GM12878 (cell line): ENCODE measurements around the gene SLCO3A1. TPM values are rescaled to one million over a fixed set of nuclear protein-coding genes. Genes with fewer than 3 reads are reported as not detected.
A peak's percentile ranks its signal among the peaks of the same experiment; 100 is the strongest.

Source experiments
- ATAC-seq: fragments of 200-7000 bp; cut with Tn5 transposase; 3 replicates; pipeline ENCODE4 v1.9.1; 2020; ENCODE audit warnings: mild to moderate bottlenecking, moderate library complexity
- BruUV-seq: library from RNA; stranded (reverse); fragments of 400-500 nt; replicated peaks from 2 replicates; lab custom pipeline; 2021; lab: Mats Ljungman, UMichigan
- CTCF ChIA-PET: fragments of 300-600 bp; sonication (Branson Sonifier 250); formaldehyde crosslinking; extraction: SDS; loops from one replicate; lab custom pipeline; 2021; ENCODE audit warnings: inconsistent platforms; lab: Yijun Ruan, JAX
- POLR2A ChIA-PET: fragments of 350-600 bp; formaldehyde crosslinking; extraction: SDS; loops from one replicate; lab custom pipeline; 2021; ENCODE audit warnings: inconsistent platforms; lab: Charles Lee
- RAD21 ChIA-PET: fragments of 300-600 bp; sonication (Branson Sonifier 250); formaldehyde crosslinking; loops from one replicate; lab custom pipeline; 2023; ENCODE audit warnings: antibody characterized with exemption; ENCODE audit not compliant: unreplicated experiment; lab: Charles Lee
- SMC1A ChIA-PET: fragments of 300-600 bp; sonication (Branson Sonifier 250); formaldehyde crosslinking; loops from one replicate; lab custom pipeline; 2023; ENCODE audit not compliant: unreplicated experiment, uncharacterized antibody; lab: Charles Lee
- DNase-seq: peaks from one replicate; pipeline ENCODE4 v3.0.0-alpha.2; 2011; ENCODE audit warnings: low read depth, low spot score
- FAIRE-seq: peaks from 3 replicates; lab custom pipeline; 2011; peaks lifted over from hg19 to GRCh38; lab: Jason Lieb, UNC
- H2AFZ ChIP-seq: 2 replicates; pipeline ENCODE4 v1.6.0; 2011; ENCODE audit warnings: low read depth, low read length, control low read depth; ENCODE audit not compliant: control insufficient read depth
- H3K27ac ChIP-seq: 2 replicates; pipeline ENCODE4 v1.5.1; 2011; ENCODE audit warnings: control low read depth; ENCODE audit not compliant: control insufficient read depth, insufficient read depth
- H3K27me3 ChIP-seq, 2 experiments: replicated peaks in 1 of 2; 2 replicates each; pipeline versions ENCODE4 v1.6.0 to v1.6.1; 2011; ENCODE audit warnings: low read length in 1 of 2; ENCODE audit not compliant: control insufficient read depth in 2 of 2, insufficient read depth in 2 of 2
- H3K36me3 ChIP-seq, 2 experiments: 2 replicates each; pipeline ENCODE4 v1.5.1; 2011; ENCODE audit warnings: low read length in 1 of 2; ENCODE audit not compliant: control insufficient read depth in 2 of 2, insufficient read depth in 2 of 2
- H3K4me1 ChIP-seq: 2 replicates; pipeline ENCODE4 v1.6.1; 2011; ENCODE audit warnings: mild to moderate bottlenecking, low read length, moderate library complexity, mixed read lengths; ENCODE audit not compliant: control insufficient read depth, insufficient read depth
- H3K4me2 ChIP-seq: 2 replicates; pipeline ENCODE4 v1.6.0; 2011; ENCODE audit warnings: control low read depth; ENCODE audit not compliant: control insufficient read depth, insufficient read depth
- H3K4me3 ChIP-seq: fragments of 200-600 bp; sonication (generic); 2 replicates; pipeline ENCODE4 v1.5.1; 2016
- H3K79me2 ChIP-seq: 2 replicates; pipeline ENCODE4 v1.6.0; 2011; ENCODE audit warnings: low read length; ENCODE audit not compliant: control insufficient read depth, insufficient read depth
- H3K9ac ChIP-seq: 2 replicates; pipeline ENCODE4 v1.8.0; 2011; ENCODE audit warnings: low read length, control low read depth, mixed read lengths; ENCODE audit not compliant: control insufficient read depth, insufficient read depth
- H3K9me3 ChIP-seq: replicated peaks from 3 replicates; pipeline ENCODE4 v1.5.1; 2011; ENCODE audit warnings: mild to moderate bottlenecking, low read length; ENCODE audit not compliant: control insufficient read depth, insufficient read depth
- H4K20me1 ChIP-seq: 2 replicates; pipeline ENCODE4 v1.6.0; 2011; ENCODE audit not compliant: control insufficient read depth, insufficient read depth
- FOS ChIP-seq: IDR thresholded peaks from 3 replicates; pipeline ENCODE4 v1.6.1; 2011; ENCODE audit warnings: borderline replicate concordance; ENCODE audit not compliant: insufficient read length; ENCODE audit errors: extremely low read depth
- RFX5 ChIP-seq: IDR thresholded peaks from 2 replicates; pipeline ENCODE4 v1.6.1; 2011; ENCODE audit warnings: low read depth, low read length, improper control_type of control experiment
- WGBS: methylation state at CpG from one replicate; pipeline ENCODE4 v1.1.6; 2016; ENCODE audit warnings: low lambda C conversion rate; ENCODE audit not compliant: insufficient replicate concordance, insufficient coverage; ENCODE audit errors: missing lambda C conversion rate; 5-methylcytosine and 5-hydroxymethylcytosine counted together
- in situ Hi-C: fragments of 300-500 bp; cut with MboI; formaldehyde crosslinking; loops from 9 replicates; pipeline ENCODE4 v1.14.3; 2018; ENCODE audit warnings: mixed read lengths
- intact Hi-C: fragments of 100-400 bp; cut with micrococcal nuclease; formaldehyde crosslinking; loops from one replicate; pipeline ENCODE4 v1.14.2; 2022; ENCODE audit not compliant: unreplicated experiment
- polyA plus RNA-seq, 11 experiments: library from polyadenylated mRNA; depleted of rRNA in 4 of 11; unstranded in 6 of 11; stranded (reverse) in 5 of 11; fragments of >200 nt; fragmentation: Nextera tagmentation in 4 of 11; fragmentation: Illumina TruSeq in 1 of 11; extraction: Ambion mirVana in 4 of 11; extraction: Trizol in 1 of 11; gene quantifications; 1 replicate in 1 of 11; 2 replicates in 10 of 11; pipeline versions ENCODE4 v1.2.1 to v1.2.3, GENCODE V29; 2011 to 2016; ENCODE audit warnings: inconsistent platforms in 2 of 11, missing spikeins in 2 of 11, low read depth in 1 of 11
- total RNA-seq, 4 experiments: library from RNA; depleted of rRNA in 3 of 4; stranded (reverse); fragments of >200 nt in 3 of 4; fragmentation: Illumina TruSeq in 1 of 4; extraction: Trizol in 1 of 4; gene quantifications; 2 replicates each; pipeline versions ENCODE4 v1.2.1 to v1.2.3, GENCODE V29; 2013 to 2021
- TF ChIP-seq, protein P1 (sequence below): fragments of 450-650 bp; IDR thresholded peaks from 2 replicates; pipeline ENCODE4 v1.6.1; 2017; ENCODE audit warnings: mild to moderate bottlenecking, moderate library complexity
- TF ChIP-seq, protein P2 (sequence below): fragments of 450-650 bp; IDR thresholded peaks from 2 replicates; pipeline ENCODE4 v1.6.1; 2017; ENCODE audit warnings: mild to moderate bottlenecking, low read depth, inconsistent platforms; ENCODE audit not compliant: poor library complexity, severe bottlenecking
- TF ChIP-seq, protein P3 (sequence below): fragments of 450-650 bp; IDR thresholded peaks from 2 replicates; pipeline ENCODE4 v1.6.1; 2017; ENCODE audit warnings: low read depth, mild to moderate bottlenecking, moderate library complexity

SLCO3A1 gene
- total and polyA plus RNA-seq, 10 of the 15 experiments (the other 5 are each of a cell fraction or from before 2014, with no cell fraction given), result 0.05 to 5.9 (median 0.31) TPM

- TF ChIP-seq, protein P1, sequence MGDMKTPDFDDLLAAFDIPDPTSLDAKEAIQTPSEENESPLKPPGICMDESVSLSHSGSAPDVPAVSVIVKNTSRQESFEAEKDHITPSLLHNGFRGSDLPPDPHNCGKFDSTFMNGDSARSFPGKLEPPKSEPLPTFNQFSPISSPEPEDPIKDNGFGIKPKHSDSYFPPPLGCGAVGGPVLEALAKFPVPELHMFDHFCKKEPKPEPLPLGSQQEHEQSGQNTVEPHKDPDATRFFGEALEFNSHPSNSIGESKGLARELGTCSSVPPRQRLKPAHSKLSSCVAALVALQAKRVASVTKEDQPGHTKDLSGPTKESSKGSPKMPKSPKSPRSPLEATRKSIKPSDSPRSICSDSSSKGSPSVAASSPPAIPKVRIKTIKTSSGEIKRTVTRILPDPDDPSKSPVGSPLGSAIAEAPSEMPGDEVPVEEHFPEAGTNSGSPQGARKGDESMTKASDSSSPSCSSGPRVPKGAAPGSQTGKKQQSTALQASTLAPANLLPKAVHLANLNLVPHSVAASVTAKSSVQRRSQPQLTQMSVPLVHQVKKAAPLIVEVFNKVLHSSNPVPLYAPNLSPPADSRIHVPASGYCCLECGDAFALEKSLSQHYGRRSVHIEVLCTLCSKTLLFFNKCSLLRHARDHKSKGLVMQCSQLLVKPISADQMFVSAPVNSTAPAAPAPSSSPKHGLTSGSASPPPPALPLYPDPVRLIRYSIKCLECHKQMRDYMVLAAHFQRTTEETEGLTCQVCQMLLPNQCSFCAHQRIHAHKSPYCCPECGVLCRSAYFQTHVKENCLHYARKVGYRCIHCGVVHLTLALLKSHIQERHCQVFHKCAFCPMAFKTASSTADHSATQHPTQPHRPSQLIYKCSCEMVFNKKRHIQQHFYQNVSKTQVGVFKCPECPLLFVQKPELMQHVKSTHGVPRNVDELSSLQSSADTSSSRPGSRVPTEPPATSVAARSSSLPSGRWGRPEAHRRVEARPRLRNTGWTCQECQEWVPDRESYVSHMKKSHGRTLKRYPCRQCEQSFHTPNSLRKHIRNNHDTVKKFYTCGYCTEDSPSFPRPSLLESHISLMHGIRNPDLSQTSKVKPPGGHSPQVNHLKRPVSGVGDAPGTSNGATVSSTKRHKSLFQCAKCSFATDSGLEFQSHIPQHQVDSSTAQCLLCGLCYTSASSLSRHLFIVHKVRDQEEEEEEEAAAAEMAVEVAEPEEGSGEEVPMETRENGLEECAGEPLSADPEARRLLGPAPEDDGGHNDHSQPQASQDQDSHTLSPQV, result no peak
- TF ChIP-seq, protein P2, sequence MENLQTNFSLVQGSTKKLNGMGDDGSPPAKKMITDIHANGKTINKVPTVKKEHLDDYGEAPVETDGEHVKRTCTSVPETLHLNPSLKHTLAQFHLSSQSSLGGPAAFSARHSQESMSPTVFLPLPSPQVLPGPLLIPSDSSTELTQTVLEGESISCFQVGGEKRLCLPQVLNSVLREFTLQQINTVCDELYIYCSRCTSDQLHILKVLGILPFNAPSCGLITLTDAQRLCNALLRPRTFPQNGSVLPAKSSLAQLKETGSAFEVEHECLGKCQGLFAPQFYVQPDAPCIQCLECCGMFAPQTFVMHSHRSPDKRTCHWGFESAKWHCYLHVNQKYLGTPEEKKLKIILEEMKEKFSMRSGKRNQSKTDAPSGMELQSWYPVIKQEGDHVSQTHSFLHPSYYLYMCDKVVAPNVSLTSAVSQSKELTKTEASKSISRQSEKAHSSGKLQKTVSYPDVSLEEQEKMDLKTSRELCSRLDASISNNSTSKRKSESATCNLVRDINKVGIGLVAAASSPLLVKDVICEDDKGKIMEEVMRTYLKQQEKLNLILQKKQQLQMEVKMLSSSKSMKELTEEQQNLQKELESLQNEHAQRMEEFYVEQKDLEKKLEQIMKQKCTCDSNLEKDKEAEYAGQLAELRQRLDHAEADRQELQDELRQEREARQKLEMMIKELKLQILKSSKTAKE, result no peak
These were observed 65.6 kb downstream of the SLCO3A1 start (continued) for GRCh38 chr15:91919014-91919534.

DNA sequence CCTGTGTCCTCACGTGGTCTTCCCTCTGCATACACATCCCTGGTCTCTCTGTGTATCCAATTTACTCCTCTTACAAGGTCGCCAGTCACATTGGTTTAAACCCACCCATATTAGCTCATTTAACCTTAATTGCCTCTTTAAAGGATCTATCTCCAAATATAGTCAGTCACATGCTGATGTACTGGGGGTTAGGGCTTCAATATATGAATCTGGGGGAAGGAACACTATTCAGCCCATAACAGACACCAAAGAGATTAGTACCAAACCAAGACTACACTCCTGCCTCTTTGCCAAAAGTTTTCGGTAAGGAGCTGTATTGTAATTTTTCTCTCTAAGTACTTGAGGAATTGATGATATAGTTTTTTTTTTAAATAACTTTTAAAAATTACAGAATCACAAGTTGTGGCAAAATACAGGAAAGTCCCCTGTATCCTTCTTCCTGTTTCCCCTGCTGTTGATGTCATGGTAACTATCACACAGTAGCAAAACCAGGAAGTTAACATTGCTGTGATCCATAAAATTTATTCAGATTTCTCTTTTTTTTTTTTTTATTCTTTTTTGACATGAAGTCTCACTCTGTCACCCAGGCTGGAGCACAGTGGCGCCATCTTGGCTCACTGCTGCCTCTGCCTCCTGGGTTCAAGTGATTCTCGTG is 67.8 kb downstream of the SLCO3A1 start:
- peak; percentile 65 for ATAC-seq
- ChIA-PET SMC1A (interaction anchor here (0.6 to 1.2 kb wide), 2 partner anchors 20 to 176 kb away, joined by 3 read pairs; no protein-coding TSS in a partner anchor), CTCF (no interaction called here), RAD21 (no interaction called here), POLR2A (no interaction called here)
- WGBS, result 3% methylated on average over 5 of the region's 5 CpGs
- intact Hi-C loops (no loop called here), in situ Hi-C loops (no loop called here)
- no peak for FAIRE-seq
- BruUV-seq, result no TSS peak
- H4K20me1 ChIP-seq, result no peaks in the 10 kb centered on the region
- H3K79me2 ChIP-seq, result no peaks in the 10 kb centered on the region
- DNase-seq, result no peak
- TF ChIP-seq, protein P2, result no peak
- TF ChIP-seq, protein P3, sequence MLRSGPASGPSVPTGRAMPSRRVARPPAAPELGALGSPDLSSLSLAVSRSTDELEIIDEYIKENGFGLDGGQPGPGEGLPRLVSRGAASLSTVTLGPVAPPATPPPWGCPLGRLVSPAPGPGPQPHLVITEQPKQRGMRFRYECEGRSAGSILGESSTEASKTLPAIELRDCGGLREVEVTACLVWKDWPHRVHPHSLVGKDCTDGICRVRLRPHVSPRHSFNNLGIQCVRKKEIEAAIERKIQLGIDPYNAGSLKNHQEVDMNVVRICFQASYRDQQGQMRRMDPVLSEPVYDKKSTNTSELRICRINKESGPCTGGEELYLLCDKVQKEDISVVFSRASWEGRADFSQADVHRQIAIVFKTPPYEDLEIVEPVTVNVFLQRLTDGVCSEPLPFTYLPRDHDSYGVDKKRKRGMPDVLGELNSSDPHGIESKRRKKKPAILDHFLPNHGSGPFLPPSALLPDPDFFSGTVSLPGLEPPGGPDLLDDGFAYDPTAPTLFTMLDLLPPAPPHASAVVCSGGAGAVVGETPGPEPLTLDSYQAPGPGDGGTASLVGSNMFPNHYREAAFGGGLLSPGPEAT, result 0 out of 2 replicates have a peak, but pooled peaks have one; percentile 23
- no peak for TF ChIP-seq RFX5
- TF ChIP-seq FOS, result no peak
- H3K36me3 ChIP-seq, result no peaks in the 10 kb centered on the region
- H2AFZ ChIP-seq, result no peak overlapping the region
- no peak overlapping the region for H3K4me2 ChIP-seq
- no peak overlapping the region for H3K27ac ChIP-seq
- peaks cover 0 to 2% of the 10 kb centered on the region in 2 experiments; a peak in 1 of 4 replicates for H3K27me3 ChIP-seq
- no peaks in the 10 kb centered on the region for H3K9me3 ChIP-seq
- H3K4me3 ChIP-seq, result no peak overlapping the region
- no peak overlapping the region for H3K9ac ChIP-seq
- H3K4me1 ChIP-seq, result no peaks in the 10 kb centered on the region
